HEK293 (cell line): ENCODE measurements around the gene BACE1.

ENCODE experiments used
- CTCF ChIA-PET: fragments of 350-600 bp; formaldehyde crosslinking; extraction: SDS; loops from one replicate; lab custom pipeline; 2021; ENCODE audit warnings: antibody characterized with exemption; lab: Yijun Ruan, JAX
- POLR2A ChIA-PET: fragments of 300-600 bp; formaldehyde crosslinking; extraction: SDS; loops from one replicate; lab custom pipeline; 2020; ENCODE audit warnings: antibody characterized with exemption, inconsistent platforms; lab: Yijun Ruan, JAX
- H3K27ac ChIP-seq: fragments of 200-500 bp; sonication (Bioruptor generic); 2 replicates; pipeline ENCODE4 v1.5.1; 2014; ENCODE audit warnings: low read depth, low read length, control low read depth, inconsistent platforms; ENCODE audit errors: extremely low read depth
- H3K36me3 ChIP-seq, 2 experiments: fragments of 200-500 bp in 1 of 2; sonication (Bioruptor generic) in 1 of 2; 1 replicate in 1 of 2; 2 replicates in 1 of 2; pipeline ENCODE4 v1.5.1; 2014 to 2017; ENCODE audit warnings: inconsistent platforms in 2 of 2, low read length in 2 of 2; ENCODE audit not compliant: control insufficient read depth in 2 of 2, insufficient read depth in 1 of 2
- H3K4me1 ChIP-seq: fragments of 200-500 bp; sonication (Bioruptor generic); 2 replicates; pipeline ENCODE4 v1.5.1; 2014; ENCODE audit warnings: mild to moderate bottlenecking, low read length, inconsistent platforms; ENCODE audit not compliant: control insufficient read depth, insufficient read depth
- H3K4me3 ChIP-seq: 2 replicates; pipeline ENCODE4 v1.5.1; 2011; ENCODE audit warnings: low read depth, mild to moderate bottlenecking, control low read depth, low read length, moderate library complexity
- H3K9me3 ChIP-seq: fragments of 200-500 bp; sonication (Bioruptor generic); 2 replicates; pipeline ENCODE4 v1.5.1; 2014; ENCODE audit warnings: low read depth, low read length, inconsistent platforms; ENCODE audit not compliant: control insufficient read depth, insufficient read depth
- BCL11A ChIP-seq: fragments of 450-650 bp; formaldehyde crosslinking; IDR thresholded peaks from 2 replicates; pipeline ENCODE4 v1.5.1; 2016; ENCODE audit warnings: low read depth, missing biosample characterization, missing genetic modification characterization
- MZF1 ChIP-seq: fragments of 450-650 bp; formaldehyde crosslinking; IDR thresholded peaks from 2 replicates; pipeline ENCODE4 v1.5.1; 2017; ENCODE audit warnings: missing biosample characterization, missing genetic modification characterization, borderline replicate concordance
- PRDM2 ChIP-seq: fragments of 450-650 bp; formaldehyde crosslinking; IDR thresholded peaks from 2 replicates; pipeline ENCODE4 v1.5.1; 2016; ENCODE audit warnings: missing biosample characterization, missing genetic modification characterization, borderline replicate concordance
- REST ChIP-seq: fragments of 450-650 bp; formaldehyde crosslinking; IDR thresholded peaks from 2 replicates; pipeline ENCODE4 v1.5.1; 2016; ENCODE audit warnings: missing biosample characterization, missing genetic modification characterization
- SETDB1 ChIP-seq: IDR thresholded peaks from one replicate; pipeline ENCODE4 v1.6.1; 2017; ENCODE audit warnings: mild to moderate bottlenecking, low read length, moderate library complexity, mixed read lengths; ENCODE audit not compliant: insufficient read length
- ZBTB1 ChIP-seq: fragments of 450-650 bp; formaldehyde crosslinking; IDR thresholded peaks from 2 replicates; pipeline ENCODE4 v1.5.1; 2016; ENCODE audit warnings: missing biosample characterization, missing genetic modification characterization
- ZBTB11 ChIP-seq: fragments of 450-650 bp; formaldehyde crosslinking; conservative IDR thresholded peaks from 2 replicates; pipeline ENCODE4 v1.5.1; 2016; ENCODE audit warnings: low read depth, missing biosample characterization, missing genetic modification characterization
- ZBTB8A ChIP-seq: fragments of 450-650 bp; formaldehyde crosslinking; IDR thresholded peaks from 2 replicates; pipeline ENCODE4 v1.5.1; 2016; ENCODE audit warnings: missing biosample characterization, missing genetic modification characterization
- ZFHX2 ChIP-seq: fragments of 450-650 bp; formaldehyde crosslinking; conservative IDR thresholded peaks from 2 replicates; pipeline ENCODE4 v1.5.1; 2016; ENCODE audit warnings: missing biosample characterization, missing genetic modification characterization
- ZNF501 ChIP-seq: fragments of 450-650 bp; formaldehyde crosslinking; IDR thresholded peaks from 2 replicates; pipeline ENCODE4 v1.5.1; 2016; ENCODE audit warnings: missing biosample characterization, missing genetic modification characterization
- ZNF510 ChIP-seq: fragments of 450-650 bp; formaldehyde crosslinking; IDR thresholded peaks from 2 replicates; pipeline ENCODE4 v1.5.1; 2018; ENCODE audit warnings: mild to moderate bottlenecking, missing genetic modification characterization, missing biosample characterization; ENCODE audit not compliant: insufficient replicate concordance
- ZNF571 ChIP-seq: fragments of 450-650 bp; formaldehyde crosslinking; IDR thresholded peaks from 2 replicates; pipeline ENCODE4 v1.5.0; 2017; ENCODE audit warnings: missing biosample characterization, missing genetic modification characterization

Gene BACE1

GRCh38 chr11:117251506-117251905 lies 64.5 kb downstream of the BACE1 start (continued):
- TF ChIP-seq REST (tag by site-specific recombination) (no peak), ZBTB11 (no peak), ZNF510 (tag by site-specific recombination) (no peak), MZF1 (tag by site-specific recombination) (no peak), SETDB1 (no peak), ZBTB8A (tag by site-specific recombination) (no peak), ZNF571 (no peak)

- ChIA-PET POLR2A (no interaction called here), CTCF (no interaction called here)
- TF ChIP-seq BCL11A (tag by site-specific recombination) (no peak), ZFHX2 (tag by site-specific recombination) (no peak), ZNF501 (tag by site-specific recombination) (no peak), PRDM2 (tag by site-specific recombination) (no peak), ZBTB1 (tag by site-specific recombination) (no peak)
- Histone ChIP-seq H3K4me1 (no peaks in the 10 kb centered on the region), H3K4me3 (no peak overlapping the region), H3K9me3 (no peaks in the 10 kb centered on the region), H3K36me3 (peaks cover 15 to 71% of the 10 kb centered on the region in 2 experiments; a peak in 2 of 3 replicates), H3K27ac (no peak overlapping the region)
Observed at GRCh38 chr11:117249571-117249970, 66.5 kb downstream of the BACE1 start.
